Loucy (cell line): ENCODE results near the gene KCNK3.

Experiments
- H2AFZ ChIP-seq: fragments of 200-600 bp; sonication (generic); 2 replicates; pipeline ENCODE4 v1.6.0; 2016; ENCODE audit warnings: antibody characterized with exemption, mild to moderate bottlenecking, low read length, moderate library complexity
- H3F3A ChIP-seq: fragments of 200-600 bp; 2 replicates; pipeline ENCODE4 v1.6.0; 2016; ENCODE audit warnings: antibody characterized with exemption, low read depth, mild to moderate bottlenecking
- H3K27me3 ChIP-seq: fragments of 200-600 bp; sonication (generic); 2 replicates; pipeline ENCODE4 v1.6.1; 2014; ENCODE audit warnings: low read length, mild to moderate bottlenecking; ENCODE audit not compliant: insufficient read depth, poor library complexity, severe bottlenecking
- H3K36me3 ChIP-seq: fragments of 200-600 bp; sonication (generic); 2 replicates; pipeline ENCODE4 v1.6.1; 2016; ENCODE audit warnings: low read length; ENCODE audit not compliant: insufficient read depth
- H3K4me1 ChIP-seq: fragments of 200-600 bp; sonication (generic); 2 replicates; pipeline ENCODE4 v1.5.1; 2014; ENCODE audit warnings: low read length, mild to moderate bottlenecking; ENCODE audit not compliant: insufficient read depth, poor library complexity, severe bottlenecking
- H3K4me2 ChIP-seq: fragments of 200-600 bp; sonication (generic); 2 replicates; pipeline ENCODE4 v1.6.0; 2014; ENCODE audit warnings: antibody characterized with exemption, low read length, low read depth, mild to moderate bottlenecking; ENCODE audit not compliant: poor library complexity, severe bottlenecking
- H3K4me3 ChIP-seq: fragments of 200-600 bp; sonication (generic); 2 replicates; pipeline ENCODE4 v1.5.1; 2014; ENCODE audit warnings: low read length, mild to moderate bottlenecking, mixed read lengths; ENCODE audit not compliant: poor library complexity, severe bottlenecking
- H3K79me2 ChIP-seq: fragments of 200-600 bp; sonication (generic); 2 replicates; pipeline ENCODE4 v1.6.1; 2014; ENCODE audit warnings: low read length; ENCODE audit not compliant: insufficient read depth
- H3K9ac ChIP-seq: fragments of 200-600 bp; sonication (generic); 2 replicates; pipeline ENCODE4 v1.6.0; 2014; ENCODE audit warnings: mild to moderate bottlenecking, low read depth, low read length, moderate library complexity; ENCODE audit not compliant: poor library complexity, severe bottlenecking
- H3K9me2 ChIP-seq: fragments of 200-600 bp; sonication (generic); replicated peaks from 2 replicates; pipeline ENCODE4 v1.6.1; 2016; ENCODE audit warnings: low read depth, low read length, mixed read lengths
- H3K9me3 ChIP-seq: fragments of 200-600 bp; sonication (generic); 2 replicates; pipeline ENCODE4 v1.6.1; 2014; ENCODE audit warnings: mild to moderate bottlenecking, antibody characterized with exemption, low read length, low read depth; ENCODE audit not compliant: insufficient read depth
- H4K20me1 ChIP-seq: fragments of 200-600 bp; sonication (generic); 2 replicates; pipeline ENCODE4 v1.6.0; 2014; ENCODE audit warnings: antibody characterized with exemption, low read length, mild to moderate bottlenecking; ENCODE audit not compliant: insufficient read depth, poor library complexity, severe bottlenecking
- CTCF ChIP-seq: fragments of 200-600 bp; sonication (generic); conservative IDR thresholded peaks from 2 replicates; pipeline ENCODE4 v1.5.1; 2014; ENCODE audit warnings: mild to moderate bottlenecking, antibody characterized with exemption, low read length
- EZH2phosphoT487 ChIP-seq: fragments of 200-600 bp; IDR thresholded peaks from 2 replicates; pipeline ENCODE4 v1.6.1; 2018; ENCODE audit warnings: antibody characterized with exemption, mild to moderate bottlenecking, moderate library complexity, borderline replicate concordance

KCNK3 gene

DNA sequence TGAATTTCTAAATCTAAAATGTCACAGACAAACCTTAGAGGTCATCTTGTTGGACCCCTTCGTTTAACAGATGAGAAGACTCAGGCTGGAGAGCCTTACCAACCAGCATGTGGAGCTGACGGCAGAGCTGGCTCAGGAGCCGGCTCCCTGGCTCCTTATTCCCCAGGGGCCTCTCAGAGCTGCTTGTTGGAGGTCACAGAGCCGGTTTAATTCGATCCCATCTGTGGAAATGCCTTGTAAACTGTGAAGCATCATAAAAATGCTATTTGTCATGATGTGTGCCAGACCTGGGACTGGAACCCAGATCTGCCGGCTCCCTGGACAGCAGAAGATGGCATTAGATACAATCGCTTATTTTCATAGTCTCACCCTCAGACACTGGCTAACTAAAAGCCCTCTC is 43.2 kb upstream of the KCNK3 start:
- Histone ChIP-seq H3K4me3 (no peak overlapping the region), H3K9ac (no peak overlapping the region), H3F3A (no peaks in the 10 kb centered on the region), H3K27me3 (no peaks in the 10 kb centered on the region), H3K79me2 (no peaks in the 10 kb centered on the region), H3K9me3 (no peaks in the 10 kb centered on the region), H3K9me2 (no peaks in the 10 kb centered on the region), H4K20me1 (no peaks in the 10 kb centered on the region), H3K4me2 (no peak overlapping the region), H2AFZ (no peak overlapping the region), H3K36me3 (no peaks in the 10 kb centered on the region), H3K4me1 (no peaks in the 10 kb centered on the region)
- TF ChIP-seq EZH2phosphoT487 (no peak), CTCF (no peak)

DNA sequence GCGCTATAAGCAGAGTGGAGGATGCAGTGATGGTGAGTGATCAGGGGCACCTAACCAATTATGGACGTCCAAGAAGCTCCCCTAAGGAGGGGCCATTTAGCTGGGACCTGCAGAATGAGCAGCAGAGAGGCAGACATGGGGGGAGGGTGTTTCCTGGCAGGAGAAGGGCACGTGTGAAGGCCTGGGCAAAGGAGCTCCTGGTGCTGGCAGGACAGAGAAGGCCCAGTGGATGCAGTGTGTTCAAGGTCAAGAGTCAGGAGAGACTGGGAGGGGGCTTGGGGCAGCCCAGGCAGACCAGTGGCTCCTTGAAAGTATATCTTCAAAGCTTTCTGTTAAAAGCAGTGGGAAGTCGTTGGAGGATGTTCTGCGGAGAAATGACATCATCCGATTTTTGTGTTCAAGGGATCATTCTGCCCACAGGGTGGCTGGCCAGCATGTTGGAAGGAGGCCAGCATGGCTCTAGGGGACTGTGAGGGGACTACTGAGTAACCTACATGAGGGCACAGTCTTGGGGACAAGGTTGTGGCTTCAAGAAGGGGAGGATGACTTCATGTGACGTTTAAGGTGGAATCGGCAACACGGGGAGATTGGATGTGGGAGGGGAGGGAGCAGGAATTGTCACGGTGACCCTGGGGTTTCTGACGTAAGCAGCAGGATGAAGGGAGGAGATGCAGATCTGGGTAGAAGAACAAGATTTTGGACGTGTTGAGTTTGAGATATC is 42.4 kb upstream of the KCNK3 start:
- Histone ChIP-seq H4K20me1 (no peaks in the 10 kb centered on the region), H3K36me3 (no peaks in the 10 kb centered on the region), H3K9me3 (no peaks in the 10 kb centered on the region), H2AFZ (no peak overlapping the region), H3K9me2 (no peaks in the 10 kb centered on the region), H3K4me3 (no peak overlapping the region), H3F3A (no peaks in the 10 kb centered on the region), H3K9ac (no peak overlapping the region), H3K4me2 (no peak overlapping the region), H3K79me2 (no peaks in the 10 kb centered on the region), H3K4me1 (no peaks in the 10 kb centered on the region), H3K27me3 (no peaks in the 10 kb centered on the region)
- no peak for TF ChIP-seq CTCF
- TF ChIP-seq EZH2phosphoT487: no peak

DNA sequence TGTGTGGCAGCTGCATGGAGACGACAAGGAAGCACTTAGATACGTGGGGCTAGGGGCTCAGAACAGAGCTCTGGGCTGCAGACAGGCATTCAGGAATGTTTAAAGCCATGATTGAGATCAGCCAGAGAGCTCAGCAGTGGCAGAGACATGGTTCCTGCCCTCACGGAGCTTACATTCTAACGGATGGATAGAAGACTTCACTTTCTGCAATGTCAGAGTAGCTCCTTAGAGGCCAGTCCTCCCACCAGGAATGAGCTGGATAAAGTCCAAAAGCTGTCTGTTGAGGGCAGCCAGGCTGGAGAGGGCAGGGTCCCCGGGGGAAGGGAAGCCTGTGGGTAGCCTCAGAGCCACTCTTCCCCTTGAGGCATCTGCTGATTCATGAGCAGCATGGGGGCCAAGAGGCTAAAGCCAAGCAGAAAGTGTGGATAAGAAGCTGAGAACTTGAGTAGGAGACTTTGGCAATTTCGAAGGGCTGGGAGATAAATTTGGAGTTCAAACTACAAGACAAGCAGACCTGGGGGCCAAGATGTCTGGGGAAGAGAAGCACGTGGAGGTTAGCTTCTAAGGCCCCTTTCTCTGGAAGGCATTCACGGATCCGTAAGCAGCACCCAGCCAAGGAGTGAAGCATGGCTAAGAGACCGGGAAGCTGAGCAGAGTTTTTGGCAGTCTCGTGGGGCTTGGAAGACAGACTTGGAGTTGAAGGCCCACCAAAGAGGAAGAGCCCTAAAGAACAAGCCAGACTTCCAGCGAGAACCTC is 41.6 kb upstream of the KCNK3 start:
- no peaks in the 10 kb centered on the region for H3K36me3 ChIP-seq
- no peak overlapping the region for H3K9ac ChIP-seq
- no peaks in the 10 kb centered on the region for H4K20me1 ChIP-seq
- no peaks in the 10 kb centered on the region for H3F3A ChIP-seq
- TF ChIP-seq EZH2phosphoT487: no peak
- TF ChIP-seq CTCF: no peak
- H3K79me2 ChIP-seq: no peaks in the 10 kb centered on the region
- no peaks in the 10 kb centered on the region for H3K9me3 ChIP-seq
- H3K4me3 ChIP-seq: no peak overlapping the region
- H2AFZ ChIP-seq: no peak overlapping the region
- no peak overlapping the region for H3K4me2 ChIP-seq
- no peaks in the 10 kb centered on the region for H3K4me1 ChIP-seq
- H3K27me3 ChIP-seq: no peaks in the 10 kb centered on the region
- no peaks in the 10 kb centered on the region for H3K9me2 ChIP-seq
